H9 (cell line): ENCODE measurements around the gene HEATR3. TPM values are rescaled to one million over a fixed set of nuclear protein-coding genes. Genes with fewer than 3 reads are reported as not detected.
A peak's percentile ranks its signal among the peaks of the same experiment; 100 is the strongest.

Source experiments
- DNase-seq: peaks from one replicate; pipeline ENCODE4 v3.0.0-alpha.2; 2017
- H2AFZ ChIP-seq: one replicate; pipeline ENCODE4 v1.6.1; 2013; ENCODE audit warnings: mild to moderate bottlenecking, low read length, control low read depth, moderate library complexity
- H2AK5ac ChIP-seq: 2 replicates; pipeline ENCODE4 v1.6.1; 2013; ENCODE audit warnings: low read length, control low read depth, mixed read lengths; ENCODE audit not compliant: insufficient read length
- H2BK120ac ChIP-seq: one replicate; pipeline ENCODE4 v1.6.1; 2013; ENCODE audit warnings: low read depth, mild to moderate bottlenecking, low read length, control low read depth, inconsistent platforms; ENCODE audit not compliant: poor library complexity, severe bottlenecking
- H2BK12ac ChIP-seq: 2 replicates; pipeline ENCODE4 v1.6.1; 2013; ENCODE audit warnings: low read length, control low read depth, mixed read lengths, low read depth; ENCODE audit not compliant: insufficient read length
- H2BK15ac ChIP-seq: 2 replicates; pipeline ENCODE4 v1.6.1; 2013; ENCODE audit warnings: low read depth, low read length, control low read depth
- H2BK20ac ChIP-seq: one replicate; pipeline ENCODE4 v1.6.1; 2013; ENCODE audit warnings: low read depth, mild to moderate bottlenecking, low read length, control low read depth, inconsistent platforms; ENCODE audit not compliant: poor library complexity, severe bottlenecking
- H2BK5ac ChIP-seq: 2 replicates; pipeline ENCODE4 v1.6.1; 2013; ENCODE audit warnings: low read length, control low read depth, mixed read lengths; ENCODE audit not compliant: insufficient read length
- H3K14ac ChIP-seq: 2 replicates; pipeline ENCODE4 v1.6.1; 2013; ENCODE audit warnings: low read length, control low read depth; ENCODE audit not compliant: insufficient read depth
- H3K18ac ChIP-seq: 2 replicates; pipeline ENCODE4 v1.6.1; 2013; ENCODE audit warnings: low read depth, mild to moderate bottlenecking, mixed read lengths, low read length, control low read depth; ENCODE audit not compliant: insufficient read length
- H3K23ac ChIP-seq: 2 replicates; pipeline ENCODE4 v1.6.1; 2013; ENCODE audit warnings: low read length, control low read depth, mixed read lengths, low read depth; ENCODE audit not compliant: insufficient read length
- H3K23me2 ChIP-seq: 2 replicates; pipeline ENCODE4 v1.6.1; 2013; ENCODE audit warnings: low read depth, mild to moderate bottlenecking, mixed read lengths, low read length, control low read depth; ENCODE audit not compliant: insufficient read length, poor library complexity, severe bottlenecking
- H3K27ac ChIP-seq: 2 replicates; pipeline ENCODE4 v1.5.1; 2013; ENCODE audit warnings: low read length, control low read depth, mixed read lengths, low read depth; ENCODE audit not compliant: insufficient read length
- H3K27me3 ChIP-seq: 2 replicates; pipeline ENCODE4 v1.6.1; 2013; ENCODE audit warnings: low read length, control low read depth, inconsistent platforms; ENCODE audit not compliant: insufficient read depth
- H3K4ac ChIP-seq: 2 replicates; pipeline ENCODE4 v1.6.1; 2013; ENCODE audit warnings: low read depth, mild to moderate bottlenecking, control low read depth, inconsistent platforms, low read length, moderate library complexity
- H3K4me1 ChIP-seq: 2 replicates; pipeline ENCODE4 v1.6.1; 2013; ENCODE audit warnings: low read length, control low read depth, inconsistent platforms; ENCODE audit not compliant: insufficient read depth
- H3K4me2 ChIP-seq: 2 replicates; pipeline ENCODE4 v1.6.1; 2013; ENCODE audit warnings: low read length, control low read depth, mixed read lengths; ENCODE audit not compliant: insufficient read length, insufficient read depth
- H3K56ac ChIP-seq: 2 replicates; pipeline ENCODE4 v1.6.1; 2013; ENCODE audit warnings: low read depth, mild to moderate bottlenecking, mixed read lengths, low read length, control low read depth; ENCODE audit not compliant: insufficient read length
- H3K79me1 ChIP-seq: 2 replicates; pipeline ENCODE4 v1.6.1; 2013; ENCODE audit warnings: low read depth, mild to moderate bottlenecking, moderate library complexity, low read length, control low read depth, inconsistent platforms; ENCODE audit not compliant: insufficient read depth, poor library complexity, severe bottlenecking
- H3K79me2 ChIP-seq: 2 replicates; pipeline ENCODE4 v1.6.1; 2013; ENCODE audit warnings: low read length, control low read depth, inconsistent platforms; ENCODE audit not compliant: insufficient read depth
- H3K9ac ChIP-seq: 2 replicates; pipeline ENCODE4 v1.6.1; 2013; ENCODE audit warnings: low read length, control low read depth, mixed read lengths; ENCODE audit not compliant: insufficient read length; ENCODE audit errors: extremely low read depth
- H3K9me3 ChIP-seq: one replicate; pipeline ENCODE4 v1.6.1; 2013; ENCODE audit warnings: low read depth, low read length, inconsistent platforms; ENCODE audit not compliant: control insufficient read depth
- H3T11ph ChIP-seq: one replicate; pipeline ENCODE4 v1.6.1; 2013; ENCODE audit warnings: mild to moderate bottlenecking, low read length, control low read depth, inconsistent platforms
- H4K20me1 ChIP-seq: one replicate; pipeline ENCODE4 v1.6.1; 2013; ENCODE audit not compliant: control insufficient read depth, insufficient read length, insufficient read depth
- H4K5ac ChIP-seq: 2 replicates; pipeline ENCODE4 v1.6.1; 2013; ENCODE audit warnings: low read depth, mild to moderate bottlenecking, mixed read lengths, low read length, control low read depth; ENCODE audit not compliant: insufficient read length
- H4K8ac ChIP-seq: replicated peaks from 2 replicates; pipeline ENCODE4 v1.6.1; 2013; ENCODE audit warnings: low read length, control low read depth, mixed read lengths, low read depth; ENCODE audit not compliant: insufficient read length
- H4K91ac ChIP-seq: 2 replicates; pipeline ENCODE4 v1.6.1; 2013; ENCODE audit warnings: low read depth, mild to moderate bottlenecking, moderate library complexity, mixed read lengths, low read length, control low read depth; ENCODE audit not compliant: insufficient read length
- H3K27ac Mint-ChIP-seq, 3 experiments: 2 replicates in 2 of 3; 3 replicates in 1 of 3; pipeline ENCODE4 v1.8.0; 2020 to 2021; ENCODE audit warnings: mixed read lengths in 3 of 3, mild to moderate bottlenecking in 1 of 3, moderate library complexity in 1 of 3
- H3K27me3 Mint-ChIP-seq: 2 replicates; pipeline ENCODE4 v1.8.0; 2021; ENCODE audit warnings: low read depth, mild to moderate bottlenecking, moderate library complexity, mixed read lengths
- H3K36me3 Mint-ChIP-seq, 3 experiments: 2 replicates in 2 of 3; 3 replicates in 1 of 3; pipeline ENCODE4 v1.8.0; 2020 to 2021; ENCODE audit warnings: low read depth in 3 of 3, mixed read lengths in 3 of 3; ENCODE audit not compliant: insufficient read depth in 1 of 3
- H3K4me1 Mint-ChIP-seq, 2 experiments: 2 replicates each; pipeline ENCODE4 v1.8.0; 2020; ENCODE audit warnings: mixed read lengths in 2 of 2
- H3K4me3 Mint-ChIP-seq, 2 experiments: 2 replicates in 1 of 2; 3 replicates in 1 of 2; pipeline ENCODE4 v1.8.0; 2020 to 2021; ENCODE audit warnings: mild to moderate bottlenecking in 2 of 2, mixed read lengths in 2 of 2, moderate library complexity in 1 of 2
- H3K9me3 Mint-ChIP-seq, 2 experiments: 2 replicates in 1 of 2; 3 replicates in 1 of 2; pipeline ENCODE4 v1.8.0; 2020; ENCODE audit warnings: mild to moderate bottlenecking in 2 of 2, mixed read lengths in 2 of 2, moderate library complexity in 1 of 2
- CTCF ChIP-seq: fragments of 200-600 bp; sonication (generic); conservative IDR thresholded peaks from 3 replicates; pipeline ENCODE4 v1.8.0; 2021; ENCODE audit warnings: antibody characterized with exemption, mild to moderate bottlenecking
- WGBS: extraction: QIAGEN DNeasy Blood & Tissue Kit; methylation state at CpG from one replicate; pipeline ENCODE4 v1.1.7; 2013; ENCODE audit warnings: missing lambda C conversion rate, low lambda C conversion rate, mixed read lengths; ENCODE audit not compliant: insufficient read length; ENCODE audit errors: extremely low coverage; 5-methylcytosine and 5-hydroxymethylcytosine counted together
- total RNA-seq: library from RNA; stranded (reverse); gene quantifications from 2 replicates; pipeline ENCODE4 v1.2.1, GENCODE V29; 2021

Gene HEATR3
- total RNA-seq, 1 experiment from 2014 or later, result 26.5 TPM

- H3K23ac ChIP-seq, result no peak overlapping the region
- H3K4ac ChIP-seq, result no peak overlapping the region
- Mint-ChIP-seq H3K9me3 (no peaks in the 10 kb centered on the region; a peak in 1 of 5 replicates), H3K36me3 (no peaks in the 10 kb centered on the region), H3K4me1 (peaks cover 19% of the 10 kb centered on the region in 2 experiments), H3K27me3 (peaks cover 3% of the 10 kb centered on the region; the same call in 1 of the 2 replicates), H3K4me3 (peak overlapping the region; percentile 73 to 85), H3K27ac (peak overlapping the region in 1 of 3 experiments; percentile 74; a peak in 1 of 7 replicates)
- H4K5ac ChIP-seq, result no peak overlapping the region
- H4K8ac ChIP-seq, result no peak overlapping the region
- no peak for TF ChIP-seq CTCF
- H3K18ac ChIP-seq, result no peak overlapping the region
- H3K79me1 ChIP-seq, result peaks cover 8% of the 10 kb centered on the region
- no peak overlapping the region for H3K14ac ChIP-seq
- peaks cover 15% of the 10 kb centered on the region for H3K23me2 ChIP-seq
- H2AFZ ChIP-seq, result no peak overlapping the region
- no peak overlapping the region for H3T11ph ChIP-seq
- no peak overlapping the region for H4K91ac ChIP-seq
- peaks cover 3% of the 10 kb centered on the region for H4K20me1 ChIP-seq
- no peak overlapping the region for H2AK5ac ChIP-seq
- no peak overlapping the region for H3K27ac ChIP-seq
- no peak overlapping the region for H2BK15ac ChIP-seq
- no peak overlapping the region for H2BK12ac ChIP-seq
- no peak overlapping the region for H3K56ac ChIP-seq
- WGBS, result no CpG with 5 or more reads among the region's 11 CpGs
- no peak overlapping the region for H2BK20ac ChIP-seq
- no peaks in the 10 kb centered on the region for H3K27me3 ChIP-seq
- H2BK120ac ChIP-seq, result no peak overlapping the region
- H3K79me2 ChIP-seq, result peaks cover 12% of the 10 kb centered on the region; the same call in 1 of the 2 replicates
- no peak overlapping the region for H3K9ac ChIP-seq
- H3K4me1 ChIP-seq, result peaks cover 3% of the 10 kb centered on the region
- no peak for DNase-seq
- no peaks in the 10 kb centered on the region for H3K9me3 ChIP-seq
- no peak overlapping the region for H2BK5ac ChIP-seq
- H3K4me2 ChIP-seq, result peak overlapping the region; percentile 75
These were observed 86.0 kb downstream of the HEATR3 start for GRCh38 chr16:50151756-50152155.
